ENCODE results near the gene AZI2.

AZI2 gene

GRCh38 chr3:28308196-28308595 lies 40.4 kb downstream of the AZI2 start:
- DNase-seq (ENCODE audit: low read depth in 1 of 2, low spot score in 1 of 2): no peak

- no peak for DNase-seq (ENCODE audit: low read depth in 1 of 2, low spot score in 1 of 2)
Observed at GRCh38 chr3:28301688-28302087, 46.9 kb downstream of the AZI2 start.

GRCh38 chr3:28300345-28300962 lies 48.2 kb downstream of the AZI2 start:
- no peak for DNase-seq (ENCODE audit: low read depth in 1 of 2, low spot score in 1 of 2)

- DNase-seq (ENCODE audit: low read depth in 1 of 2, low spot score in 1 of 2): no peak
Observed at GRCh38 chr3:28299705-28300104, 48.9 kb downstream of the AZI2 start.

- no peak for DNase-seq (ENCODE audit: low read depth in 1 of 2, low spot score in 1 of 2)
Observed at GRCh38 chr3:28295898-28296490, 52.6 kb downstream of the AZI2 start.

- no peak for DNase-seq (ENCODE audit: low read depth in 1 of 2, low spot score in 1 of 2)
Observed at GRCh38 chr3:28294667-28295413, 53.8 kb downstream of the AZI2 start.

GRCh38 chr3:28292622-28293021 lies 56.0 kb downstream of the AZI2 start:
- DNase-seq (ENCODE audit: low read depth in 1 of 2, low spot score in 1 of 2): no peak

- no peak for DNase-seq (ENCODE audit: low read depth in 1 of 2, low spot score in 1 of 2)
Observed at GRCh38 chr3:28291577-28291976, 57.0 kb downstream of the AZI2 start.

GRCh38 chr3:28290863-28291300 lies 57.7 kb downstream of the AZI2 start:
- no peak for DNase-seq (ENCODE audit: low read depth in 1 of 2, low spot score in 1 of 2)

GRCh38 chr3:28287046-28287445 lies 61.6 kb downstream of the AZI2 start:
- DNase-seq (ENCODE audit: low read depth in 1 of 2, low spot score in 1 of 2): no peak

GRCh38 chr3:28286595-28286994 lies 62.0 kb downstream of the AZI2 start:
- no peak for DNase-seq (ENCODE audit: low read depth in 1 of 2, low spot score in 1 of 2)

- no peak for DNase-seq (ENCODE audit: low read depth in 1 of 2, low spot score in 1 of 2)
Observed at GRCh38 chr3:28280781-28281180, 67.8 kb downstream of the AZI2 start.

- DNase-seq (ENCODE audit: low read depth in 1 of 2, low spot score in 1 of 2): no peak
Observed at GRCh38 chr3:28279770-28280169, 68.9 kb downstream of the AZI2 start.

- DNase-seq (ENCODE audit: low read depth in 1 of 2, low spot score in 1 of 2): no peak
Observed at GRCh38 chr3:28278918-28279317, 69.7 kb downstream of the AZI2 start.

GRCh38 chr3:28273837-28274236 lies 74.8 kb downstream of the AZI2 start:
- no peak for DNase-seq (ENCODE audit: low read depth in 1 of 2, low spot score in 1 of 2)

Data from activated T-helper 1 cell treated with anti-CD3 and anti-CD28 coated beads, Interleukin-2, amount 50 U/mL, for 16 hours (primary cell).